ENCODE data around the gene MOGAT3.

DNA sequence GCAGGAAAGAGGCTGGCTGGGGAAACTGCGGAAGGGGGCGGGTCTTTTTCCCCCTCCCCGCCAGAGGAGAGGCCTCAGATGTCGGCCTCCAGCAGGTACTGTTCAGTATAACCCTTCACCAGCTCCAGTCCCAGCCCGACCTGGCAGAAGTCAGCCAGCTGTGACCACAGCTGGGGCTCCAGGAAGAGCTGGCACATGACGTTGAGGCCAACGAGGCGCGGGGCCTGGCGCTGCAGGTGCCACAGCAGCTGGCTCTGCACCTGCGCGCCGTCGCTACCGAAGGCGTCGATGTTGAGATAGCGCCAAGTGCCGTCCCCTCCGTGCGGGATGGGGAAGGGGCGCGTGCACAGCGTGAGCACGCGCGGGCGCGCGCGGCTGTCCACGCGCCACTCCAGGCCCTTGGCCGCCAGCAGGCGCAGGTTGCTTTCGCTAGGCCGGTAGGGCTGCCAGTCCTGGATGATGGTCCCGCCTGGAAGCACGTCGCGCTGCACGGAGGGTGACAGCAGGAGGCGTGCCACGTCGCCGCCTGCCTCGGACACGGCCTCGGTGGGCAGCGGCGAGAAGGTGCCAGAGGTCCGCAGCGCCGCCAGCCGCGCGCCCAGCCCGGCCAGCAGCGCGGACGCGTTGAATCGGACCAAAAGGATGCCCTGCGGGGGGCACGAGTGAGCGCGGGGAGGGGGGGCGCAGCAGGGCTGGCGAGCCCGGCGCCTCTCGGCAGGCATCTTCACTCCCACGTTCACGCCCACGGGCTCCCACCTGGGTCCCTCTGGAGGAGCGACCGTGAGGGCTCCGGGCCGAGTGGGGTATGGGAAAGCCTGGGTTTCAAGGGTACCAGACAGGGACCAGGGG is 28.6 kb downstream of the MOGAT3 start:
- TF ChIP-seq, protein P1, sequence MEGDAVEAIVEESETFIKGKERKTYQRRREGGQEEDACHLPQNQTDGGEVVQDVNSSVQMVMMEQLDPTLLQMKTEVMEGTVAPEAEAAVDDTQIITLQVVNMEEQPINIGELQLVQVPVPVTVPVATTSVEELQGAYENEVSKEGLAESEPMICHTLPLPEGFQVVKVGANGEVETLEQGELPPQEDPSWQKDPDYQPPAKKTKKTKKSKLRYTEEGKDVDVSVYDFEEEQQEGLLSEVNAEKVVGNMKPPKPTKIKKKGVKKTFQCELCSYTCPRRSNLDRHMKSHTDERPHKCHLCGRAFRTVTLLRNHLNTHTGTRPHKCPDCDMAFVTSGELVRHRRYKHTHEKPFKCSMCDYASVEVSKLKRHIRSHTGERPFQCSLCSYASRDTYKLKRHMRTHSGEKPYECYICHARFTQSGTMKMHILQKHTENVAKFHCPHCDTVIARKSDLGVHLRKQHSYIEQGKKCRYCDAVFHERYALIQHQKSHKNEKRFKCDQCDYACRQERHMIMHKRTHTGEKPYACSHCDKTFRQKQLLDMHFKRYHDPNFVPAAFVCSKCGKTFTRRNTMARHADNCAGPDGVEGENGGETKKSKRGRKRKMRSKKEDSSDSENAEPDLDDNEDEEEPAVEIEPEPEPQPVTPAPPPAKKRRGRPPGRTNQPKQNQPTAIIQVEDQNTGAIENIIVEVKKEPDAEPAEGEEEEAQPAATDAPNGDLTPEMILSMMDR (optimal IDR thresholded peaks at IDR 0.05 in 1 of 3, IDR thresholded peaks at IDR 0.05 in 1 of 3, conservative IDR thresholded peaks at IDR 0.05 in 1 of 3; ENCODE audit: extremely low read depth in 1 of 3, insufficient read depth in 2 of 3, low read length in 3 of 3) = no peak
- peak; percentile 91 for TF ChIP-seq EZH2 (IDR thresholded peaks at IDR 0.05; ENCODE audit: low read length)

All from keratinocyte (primary cell).